Erythroblast (primary cell): ENCODE measurements around the gene NTHL1.

ENCODE experiments used
- GATA1 ChIP-seq: IDR thresholded peaks from 2 replicates; pipeline ENCODE4 v1.6.1; 2011; ENCODE audit warnings: low read depth, mild to moderate bottlenecking, control low read depth, low read length, moderate library complexity
- POLR2A ChIP-seq: IDR thresholded peaks from 2 replicates; pipeline ENCODE4 v1.6.1; 2011; ENCODE audit warnings: mild to moderate bottlenecking, low read length

DNA sequence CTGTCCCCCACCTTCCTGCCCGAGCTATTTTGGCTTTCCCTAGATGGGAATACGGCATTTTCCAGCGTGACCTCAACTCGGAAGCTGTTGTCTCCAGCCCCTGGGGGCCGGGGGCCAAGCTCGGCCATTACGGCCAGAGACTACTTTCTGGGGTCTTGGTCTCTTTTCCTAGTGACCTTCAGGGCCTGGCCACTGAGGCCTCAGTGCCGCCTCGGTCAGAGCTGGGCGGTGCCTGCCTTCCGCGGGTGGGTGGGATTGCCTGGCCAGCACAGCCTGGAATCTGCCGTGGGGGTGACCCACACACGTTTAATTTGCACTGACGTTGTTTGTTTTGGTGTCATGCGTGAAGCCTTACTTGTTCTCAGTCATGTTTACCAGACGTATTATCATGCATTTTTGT, 29.4 kb upstream of the NTHL1 start:
- TF ChIP-seq POLR2A (no peak), GATA1 (no peak)
